Omental fat pad (tissue), 4 donors: ENCODE measurements around the gene INTS3. TPM values are rescaled to one million over a fixed set of nuclear protein-coding genes. Genes with fewer than 3 reads are reported as not detected.
"Not testable (repeated sequence)": the region's sequence is repeated elsewhere in the genome, so short reads cannot be mapped to it uniquely, and the experiment has no call there.

Experiments used
- ATAC-seq: fragments of 150-250 bp; one replicate; pipeline ENCODE4 v1.9.1; 2016; ENCODE audit warnings: mild to moderate bottlenecking, moderate library complexity; ENCODE audit not compliant: low FRiP score
- DNase-seq: peaks from one replicate; pipeline ENCODE4 v3.0.0-alpha.2; 2019; ENCODE audit warnings: low spot score
- total RNA-seq, 4 donors: library from RNA; depleted of rRNA; stranded (reverse); fragments of >200 nt; gene quantifications; one replicate each; pipeline ENCODE4 v1.1.0, GENCODE V29; 2016
- TF ChIP-seq, protein P1 (sequence below), 3 donors: fragments of 450-650 bp; IDR thresholded peaks; one replicate each; pipeline ENCODE4 v1.5.1; 2016 to 2017; ENCODE audit warnings: antibody characterized with exemption in 3 of 3, mild to moderate bottlenecking in 3 of 3, moderate library complexity in 2 of 3

The INTS3 gene
- total RNA-seq, 4 donors from 2014 or later = 28.6 to 65.3 (median 34.8) TPM

GRCh38 chr1:153711026-153711425, 16.8 kb upstream of the INTS3 start:
- DNase-seq = no peak
- TF ChIP-seq, protein P1, sequence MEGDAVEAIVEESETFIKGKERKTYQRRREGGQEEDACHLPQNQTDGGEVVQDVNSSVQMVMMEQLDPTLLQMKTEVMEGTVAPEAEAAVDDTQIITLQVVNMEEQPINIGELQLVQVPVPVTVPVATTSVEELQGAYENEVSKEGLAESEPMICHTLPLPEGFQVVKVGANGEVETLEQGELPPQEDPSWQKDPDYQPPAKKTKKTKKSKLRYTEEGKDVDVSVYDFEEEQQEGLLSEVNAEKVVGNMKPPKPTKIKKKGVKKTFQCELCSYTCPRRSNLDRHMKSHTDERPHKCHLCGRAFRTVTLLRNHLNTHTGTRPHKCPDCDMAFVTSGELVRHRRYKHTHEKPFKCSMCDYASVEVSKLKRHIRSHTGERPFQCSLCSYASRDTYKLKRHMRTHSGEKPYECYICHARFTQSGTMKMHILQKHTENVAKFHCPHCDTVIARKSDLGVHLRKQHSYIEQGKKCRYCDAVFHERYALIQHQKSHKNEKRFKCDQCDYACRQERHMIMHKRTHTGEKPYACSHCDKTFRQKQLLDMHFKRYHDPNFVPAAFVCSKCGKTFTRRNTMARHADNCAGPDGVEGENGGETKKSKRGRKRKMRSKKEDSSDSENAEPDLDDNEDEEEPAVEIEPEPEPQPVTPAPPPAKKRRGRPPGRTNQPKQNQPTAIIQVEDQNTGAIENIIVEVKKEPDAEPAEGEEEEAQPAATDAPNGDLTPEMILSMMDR (IDR thresholded peaks at IDR 0.05) = no peak

DNA sequence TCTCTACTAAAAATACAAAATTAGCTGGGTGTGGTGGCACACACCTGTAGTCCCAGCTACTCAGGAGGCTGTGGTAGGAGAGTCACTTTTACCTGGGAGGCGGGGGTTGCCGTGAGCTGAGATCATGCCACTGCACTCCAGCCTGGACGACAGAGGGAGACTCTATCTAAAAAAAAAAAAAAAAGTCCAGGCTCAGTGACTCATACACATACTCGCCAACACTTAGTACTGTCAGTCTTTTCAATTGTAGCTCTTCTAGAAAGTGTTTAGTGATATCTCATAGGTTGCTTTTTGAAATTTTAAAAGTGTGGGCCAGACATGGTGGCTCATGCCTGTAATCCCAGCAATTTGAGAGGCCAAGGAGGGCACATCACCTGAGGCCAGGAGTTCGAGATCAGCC, 11.6 kb upstream of the INTS3 start:
- not testable (repeated sequence) for ATAC-seq, DNase-seq

More at GRCh38 chr1:153711026-153711425, 16.8 kb upstream of the INTS3 start:
- no peak for ATAC-seq

- DNase-seq = no peak
- TF ChIP-seq, protein P1 (IDR thresholded peaks at IDR 0.05) = no peak
- no peak for ATAC-seq
Observed at GRCh38 chr1:153717330-153717729, 10.5 kb upstream of the INTS3 start.

DNA sequence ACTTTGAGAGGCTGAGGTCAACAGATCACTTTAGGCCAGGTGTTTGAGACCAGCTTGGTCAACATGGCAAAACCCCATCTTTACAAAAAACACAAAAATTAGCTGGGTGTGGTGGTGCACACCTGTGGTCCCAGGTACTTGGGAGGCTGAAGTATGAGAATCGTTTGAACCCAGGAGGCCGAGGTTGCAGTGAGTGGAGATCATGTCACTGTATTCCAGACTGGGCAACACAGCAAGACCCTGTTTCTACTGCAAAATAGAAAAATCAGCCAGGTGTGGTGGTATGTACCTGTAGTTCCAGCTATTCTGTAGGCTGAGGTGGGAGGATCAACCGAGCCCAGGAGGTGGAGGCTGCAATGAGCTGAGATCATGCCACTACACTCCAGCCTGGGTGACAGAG, 4.2 kb upstream of the INTS3 start:
- DNase-seq (no peak), ATAC-seq (no peak)
- TF ChIP-seq, protein P1 (IDR thresholded peaks at IDR 0.05) = no peak

DNA sequence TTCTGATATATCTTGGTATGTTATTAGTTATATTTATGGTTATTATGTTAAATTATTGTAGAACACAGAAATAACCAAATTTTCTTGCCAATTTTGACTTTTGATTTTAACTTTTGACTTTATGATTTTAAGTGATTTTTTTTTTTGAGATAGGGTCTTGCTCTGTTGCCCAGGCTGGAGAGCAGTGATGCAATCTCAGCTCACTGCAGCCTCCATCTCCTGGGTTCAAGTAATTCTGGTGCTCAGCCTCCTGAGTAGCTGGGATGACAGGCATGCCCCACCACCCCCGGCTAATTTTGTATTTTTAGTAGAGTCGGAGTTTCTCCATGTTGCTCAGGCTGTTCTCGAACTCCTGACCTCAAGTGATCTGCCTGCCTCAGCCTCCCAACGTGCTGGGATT, 3.2 kb upstream of the INTS3 start:
- not testable (repeated sequence) for ATAC-seq, DNase-seq

- DNase-seq (no peak), ATAC-seq (peak; percentile 37)
Observed at GRCh38 chr1:153728305-153729066, 636 bp downstream of the INTS3 start.

DNA sequence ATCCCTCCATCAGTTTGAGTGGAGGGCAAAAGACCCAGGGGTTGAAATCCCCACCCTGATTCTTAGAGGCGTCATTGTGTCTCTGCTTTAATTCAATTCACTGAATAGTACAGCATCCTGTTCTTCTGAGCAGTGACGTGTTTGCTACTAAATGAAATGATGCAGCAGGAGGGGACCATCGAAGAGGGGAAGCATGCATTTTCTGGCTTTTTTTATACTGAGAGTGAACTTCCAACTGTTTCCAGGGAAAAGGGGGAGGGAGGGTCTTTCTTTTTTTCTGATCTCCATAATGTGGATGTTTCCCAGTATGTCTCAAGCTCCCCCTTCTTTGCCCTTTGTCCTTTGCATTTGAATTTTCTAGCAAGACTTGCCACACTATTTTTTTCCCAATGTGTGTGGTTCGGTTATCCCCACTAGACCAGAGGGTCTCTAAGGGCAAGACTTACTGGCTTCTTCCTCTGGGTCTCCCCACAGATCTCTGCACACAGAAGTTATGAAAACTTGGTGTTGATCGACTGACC, 2.7 kb downstream of the INTS3 start:
- DNase-seq (no peak), ATAC-seq (no peak)

More at GRCh38 chr1:153728305-153729066, 636 bp downstream of the INTS3 start:
- TF ChIP-seq, protein P1 (IDR thresholded peaks at IDR 0.05) = no peak

More for the DNA sequence above, 2.7 kb downstream of the INTS3 start:
- TF ChIP-seq, protein P1 (IDR thresholded peaks at IDR 0.05) = no peak
